ENCODE results near the gene SHISAL1. TPM values are rescaled to one million over a fixed set of nuclear protein-coding genes. Genes with fewer than 3 reads are reported as not detected.

Gene SHISAL1
- total and polyA plus RNA-seq, 2 donors (not counting 3 experiments of a cell fraction or from before 2014, with no cell fraction given): 0.01 to 0.07 TPM

DNA sequence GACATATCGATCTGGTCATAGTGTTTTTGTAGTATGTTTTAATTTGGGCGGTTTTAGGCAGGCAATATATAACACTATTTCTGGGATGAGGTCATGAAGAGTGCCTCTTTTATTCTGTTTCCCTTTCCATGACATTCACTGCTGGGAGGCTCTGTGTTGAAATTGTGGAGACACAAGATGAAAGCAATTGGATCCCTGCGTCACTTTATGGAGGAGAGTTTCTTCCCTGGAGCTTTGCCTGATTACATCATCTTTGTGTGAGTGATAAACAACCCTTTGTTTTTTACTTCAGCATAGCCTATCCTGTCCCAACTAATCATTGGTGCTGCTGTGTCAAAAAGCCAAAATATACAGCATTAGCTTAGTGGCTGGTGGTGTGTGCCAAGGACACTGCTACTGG, 83.4 kb downstream of the SHISAL1 start:
- Histone ChIP-seq H3K36me3 (ENCODE audit: control insufficient read depth in 2 of 2, extremely low read depth in 1 of 2, insufficient read depth in 2 of 2, low read length in 2 of 2) (no peaks in the 10 kb centered on the region), H3K27ac (ENCODE audit: insufficient read depth, low read depth, low read length) (no peak overlapping the region), H3K4me2 (ENCODE audit: insufficient read depth, low read length) (no peak overlapping the region), H3K9me1 (replicated peaks; ENCODE audit: control insufficient read depth, extremely low read depth, insufficient read depth, low read length) (no peaks in the 10 kb centered on the region), H3K4me3 (replicated peaks in 1 of 3; ENCODE audit: insufficient read depth in 1 of 3, low read depth in 1 of 3, low read length in 3 of 3) (no peak overlapping the region), H3K4me1 (ENCODE audit: control insufficient read depth, extremely low read depth, insufficient read depth, low read length) (no peaks in the 10 kb centered on the region), H4K20me1 (replicated peaks; ENCODE audit: control insufficient read depth, extremely low read depth, insufficient read depth, low read length) (no peaks in the 10 kb centered on the region), H3K9ac (replicated peaks; ENCODE audit: extremely low read depth, insufficient read depth, low read length) (no peak overlapping the region), H3K79me2 (ENCODE audit: control insufficient read depth, insufficient read depth, low read length) (no peaks in the 10 kb centered on the region), H3K27me3 (ENCODE audit: control insufficient read depth in 2 of 2, insufficient read depth in 2 of 2, low read length in 2 of 2) (no peaks in the 10 kb centered on the region), H3K9me3 (replicated peaks; ENCODE audit: control insufficient read depth, insufficient read depth, low read length) (no peaks in the 10 kb centered on the region), H2AFZ (ENCODE audit: low read depth, low read length) (no peak overlapping the region)
- CTCF ChIA-PET: no interaction called here
- intact Hi-C loops (cut with micrococcal nuclease) (no loop called here), dilution Hi-C loops (cut with MboI; ENCODE audit: extremely low pct_ligation_motif_present, low sequenced_read_pairs) (no loop called here)
- TF ChIP-seq, protein P1, sequence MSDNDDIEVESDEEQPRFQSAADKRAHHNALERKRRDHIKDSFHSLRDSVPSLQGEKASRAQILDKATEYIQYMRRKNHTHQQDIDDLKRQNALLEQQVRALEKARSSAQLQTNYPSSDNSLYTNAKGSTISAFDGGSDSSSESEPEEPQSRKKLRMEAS (IDR thresholded peaks at IDR 0.05; ENCODE audit: insufficient read depth, insufficient read length): no peak
- DNase-seq (ENCODE audit: low read depth, low spot score) (no peak), FAIRE-seq (no peak)
- POLR2A ChIA-PET: no interaction called here
- BruUV-seq (replicated peaks): no TSS peak

DNA sequence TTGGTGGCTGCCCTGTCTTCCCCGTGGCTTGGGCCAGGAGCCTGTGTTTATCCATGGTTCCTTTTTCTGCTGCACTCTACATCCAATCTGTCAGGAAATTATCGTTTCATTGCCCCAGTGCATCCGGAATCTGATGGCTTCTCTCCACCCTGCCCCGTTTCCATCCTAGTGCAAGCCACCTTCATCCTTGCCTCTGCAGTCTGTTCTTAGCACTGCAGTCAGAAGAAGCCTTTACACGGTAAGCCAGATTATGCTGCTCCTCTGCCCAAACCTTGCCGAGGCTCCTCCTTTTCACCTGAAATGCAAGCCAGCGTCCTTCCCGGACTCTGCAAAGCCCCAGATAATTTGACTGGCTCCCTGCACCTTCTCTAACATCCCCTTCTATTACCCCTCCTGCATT, 86.9 kb downstream of the SHISAL1 start:
- Histone ChIP-seq H3K79me2 (ENCODE audit: control insufficient read depth, insufficient read depth, low read length) (no peaks in the 10 kb centered on the region), H3K4me3 (replicated peaks in 1 of 3; ENCODE audit: insufficient read depth in 1 of 3, low read depth in 1 of 3, low read length in 3 of 3) (no peak overlapping the region), H3K9me3 (replicated peaks; ENCODE audit: control insufficient read depth, insufficient read depth, low read length) (no peaks in the 10 kb centered on the region), H3K36me3 (ENCODE audit: control insufficient read depth in 2 of 2, extremely low read depth in 1 of 2, insufficient read depth in 2 of 2, low read length in 2 of 2) (no peaks in the 10 kb centered on the region), H3K9me1 (replicated peaks; ENCODE audit: control insufficient read depth, extremely low read depth, insufficient read depth, low read length) (no peaks in the 10 kb centered on the region), H2AFZ (ENCODE audit: low read depth, low read length) (no peak overlapping the region), H3K27ac (ENCODE audit: insufficient read depth, low read depth, low read length) (no peak overlapping the region), H4K20me1 (replicated peaks; ENCODE audit: control insufficient read depth, extremely low read depth, insufficient read depth, low read length) (no peaks in the 10 kb centered on the region), H3K4me1 (ENCODE audit: control insufficient read depth, extremely low read depth, insufficient read depth, low read length) (no peaks in the 10 kb centered on the region), H3K27me3 (ENCODE audit: control insufficient read depth in 2 of 2, insufficient read depth in 2 of 2, low read length in 2 of 2) (no peaks in the 10 kb centered on the region), H3K4me2 (ENCODE audit: insufficient read depth, low read length) (no peak overlapping the region), H3K9ac (replicated peaks; ENCODE audit: extremely low read depth, insufficient read depth, low read length) (no peak overlapping the region)
- no peak for DNase-seq (ENCODE audit: low read depth, low spot score)
- FAIRE-seq: no peak
- TF ChIP-seq MYC (IDR thresholded peaks at IDR 0.05; ENCODE audit: low read depth, low read length) (no peak), FOS (IDR thresholded peaks at IDR 0.05; ENCODE audit: borderline replicate concordance, insufficient read depth, low read length) (no peak)
- POLR2A ChIA-PET: no interaction called here
- CTCF ChIA-PET: no interaction called here
- intact Hi-C loops (cut with micrococcal nuclease): no loop called here
- dilution Hi-C loops (cut with MboI; ENCODE audit: extremely low pct_ligation_motif_present, low sequenced_read_pairs): no loop called here
- BruUV-seq (replicated peaks): no TSS peak
